HL-60/S4 treated with phorbol 12-myristate 13-acetate at 8.2 ng/mL for 4 days and 3 days (cell line): ENCODE results near the gene PRRT1B.
"Not testable (repeated sequence)": the region's sequence is repeated elsewhere in the genome, so short reads cannot be mapped to it uniquely, and the experiment has no call there.

Experiments
- in situ Hi-C: fragments of 300-500 bp; cut with MboI; formaldehyde crosslinking; loops from 2 replicates; pipeline ENCODE4 v1.15.0; 2022; ENCODE audit warnings: low sequenced_read_pairs

Gene PRRT1B

GRCh38 chr9:131545003-131545785 is at the start of gene PRRT1B:
Gene PRRT1B, plus strand, starts transcription at chr9:131545523. Its CDS starts 93 bp downstream, at chr9:131545616.
- in situ Hi-C loops, result no loop called here

- in situ Hi-C loops, result no loop called here
Observed at GRCh38 chr9:131495785-131496184, 49.5 kb upstream of the PRRT1B start.

GRCh38 chr9:131496844-131497405 is 48.4 kb upstream of the PRRT1B start:
- in situ Hi-C loops, result no loop called here

GRCh38 chr9:131499254-131499767 is 46.0 kb upstream of the PRRT1B start:
- in situ Hi-C loops, result no loop called here

GRCh38 chr9:131500377-131500776 is 44.9 kb upstream of the PRRT1B start:
- in situ Hi-C loops, result no loop called here

- in situ Hi-C loops, result no loop called here
Observed at GRCh38 chr9:131500939-131501541, 44.3 kb upstream of the PRRT1B start.

- in situ Hi-C loops, result no loop called here
Observed at GRCh38 chr9:131502781-131503625, 42.3 kb upstream of the PRRT1B start, which contains the start of gene POMT1. Gene POMT1, plus strand, starts transcription at chr9:131502918. Its CDS starts 1,301 bp downstream, at chr9:131504219.

GRCh38 chr9:131503626-131504465 is 41.5 kb upstream of the PRRT1B start:
- in situ Hi-C loops, result no loop called here

- in situ Hi-C loops, result no loop called here
Observed at GRCh38 chr9:131505012-131505411, 40.3 kb upstream of the PRRT1B start.

- in situ Hi-C loops, result no loop called here
Observed at GRCh38 chr9:131511416-131511815, 33.9 kb upstream of the PRRT1B start.

GRCh38 chr9:131511880-131512279 is 33.4 kb upstream of the PRRT1B start:
- in situ Hi-C loops, result no loop called here

GRCh38 chr9:131513177-131513576 is 32.1 kb upstream of the PRRT1B start:
- in situ Hi-C loops, result no loop called here

- in situ Hi-C loops, result not testable (repeated sequence)
Observed at GRCh38 chr9:131515559-131516031, 29.7 kb upstream of the PRRT1B start.

- in situ Hi-C loops, result no loop called here
Observed at GRCh38 chr9:131516100-131516499, 29.2 kb upstream of the PRRT1B start.

- in situ Hi-C loops, result no loop called here
Observed at GRCh38 chr9:131516930-131517329, 28.4 kb upstream of the PRRT1B start.

GRCh38 chr9:131517761-131518190 is 27.5 kb upstream of the PRRT1B start:
- in situ Hi-C loops, result no loop called here

- in situ Hi-C loops, result no loop called here
Observed at GRCh38 chr9:131518553-131518952, 26.8 kb upstream of the PRRT1B start.

- in situ Hi-C loops, result no loop called here
Observed at GRCh38 chr9:131520503-131520902, 24.8 kb upstream of the PRRT1B start.

- in situ Hi-C loops, result no loop called here
Observed at GRCh38 chr9:131521203-131521602, 24.1 kb upstream of the PRRT1B start.

GRCh38 chr9:131521822-131522221 is 23.5 kb upstream of the PRRT1B start:
- in situ Hi-C loops, result no loop called here
